HL-60 (cell line): ENCODE data around the gene RELN.

Source experiments
- CTCF ChIP-seq: IDR thresholded peaks from one replicate; pipeline ENCODE4 v1.5.1; 2011; ENCODE audit warnings: low read length, control low read depth, inconsistent platforms; ENCODE audit not compliant: insufficient read depth
- GABPA ChIP-seq: IDR thresholded peaks from 2 replicates; pipeline ENCODE4 v1.6.1; 2012; ENCODE audit warnings: low read depth
- POLR2AphosphoS5 ChIP-seq: IDR thresholded peaks from 2 replicates; pipeline ENCODE4 v1.6.1; 2012; ENCODE audit warnings: low read depth
- REST ChIP-seq: IDR thresholded peaks from 2 replicates; pipeline ENCODE4 v1.6.1; 2012; ENCODE audit warnings: low read depth; ENCODE audit not compliant: insufficient replicate concordance
- SPI1 ChIP-seq: IDR thresholded peaks from 2 replicates; pipeline ENCODE4 v1.6.1; 2012; ENCODE audit warnings: low read depth, mild to moderate bottlenecking, borderline replicate concordance

GRCh38 chr7:103985565-103986126 is 3.8 kb downstream of the RELN start:
- TF ChIP-seq CTCF (no peak), GABPA (no peak), POLR2AphosphoS5 (no peak), REST (no peak), SPI1 (no peak)
